HL-60 (cell line): ENCODE results near the gene ARID1B.

Experiments used
- CTCF ChIP-seq: IDR thresholded peaks from one replicate; pipeline ENCODE4 v1.5.1; 2011; ENCODE audit warnings: low read length, control low read depth, inconsistent platforms; ENCODE audit not compliant: insufficient read depth
- REST ChIP-seq: IDR thresholded peaks from 2 replicates; pipeline ENCODE4 v1.6.1; 2012; ENCODE audit warnings: low read depth; ENCODE audit not compliant: insufficient replicate concordance
- SPI1 ChIP-seq: IDR thresholded peaks from 2 replicates; pipeline ENCODE4 v1.6.1; 2012; ENCODE audit warnings: low read depth, mild to moderate bottlenecking, borderline replicate concordance

- no peak for TF ChIP-seq CTCF
- no peak for TF ChIP-seq REST
- TF ChIP-seq SPI1, result no peak
Measured at GRCh38 chr6:157091243-157091642, 314.1 kb downstream of the ARID1B start.
